ENCODE data around the gene GAREM2.

GRCh38 chr2:26197516-26197915, 24.6 kb downstream of the GAREM2 start:
- TF ChIP-seq, protein P1, sequence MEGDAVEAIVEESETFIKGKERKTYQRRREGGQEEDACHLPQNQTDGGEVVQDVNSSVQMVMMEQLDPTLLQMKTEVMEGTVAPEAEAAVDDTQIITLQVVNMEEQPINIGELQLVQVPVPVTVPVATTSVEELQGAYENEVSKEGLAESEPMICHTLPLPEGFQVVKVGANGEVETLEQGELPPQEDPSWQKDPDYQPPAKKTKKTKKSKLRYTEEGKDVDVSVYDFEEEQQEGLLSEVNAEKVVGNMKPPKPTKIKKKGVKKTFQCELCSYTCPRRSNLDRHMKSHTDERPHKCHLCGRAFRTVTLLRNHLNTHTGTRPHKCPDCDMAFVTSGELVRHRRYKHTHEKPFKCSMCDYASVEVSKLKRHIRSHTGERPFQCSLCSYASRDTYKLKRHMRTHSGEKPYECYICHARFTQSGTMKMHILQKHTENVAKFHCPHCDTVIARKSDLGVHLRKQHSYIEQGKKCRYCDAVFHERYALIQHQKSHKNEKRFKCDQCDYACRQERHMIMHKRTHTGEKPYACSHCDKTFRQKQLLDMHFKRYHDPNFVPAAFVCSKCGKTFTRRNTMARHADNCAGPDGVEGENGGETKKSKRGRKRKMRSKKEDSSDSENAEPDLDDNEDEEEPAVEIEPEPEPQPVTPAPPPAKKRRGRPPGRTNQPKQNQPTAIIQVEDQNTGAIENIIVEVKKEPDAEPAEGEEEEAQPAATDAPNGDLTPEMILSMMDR (IDR thresholded peaks at IDR 0.05; ENCODE audit: low read depth, low read length, poor library complexity, severe bottlenecking), result no peak
- TF ChIP-seq EZH2phosphoT487 (IDR thresholded peaks at IDR 0.05; ENCODE audit: borderline replicate concordance, low read length), result no peak
